GM12865 (cell line): ENCODE results near the gene EDN3.
"Not testable (repeated sequence)": the region's sequence is repeated elsewhere in the genome, so short reads cannot be mapped to it uniquely, and the experiment has no call there.

Experiments used
- DNase-seq: peaks from one replicate; pipeline ENCODE4 v3.0.0; 2010; ENCODE audit warnings: low read depth
- H3K4me3 ChIP-seq: 2 replicates; pipeline ENCODE4 v1.5.1; 2011; ENCODE audit warnings: mild to moderate bottlenecking, low read depth, low read length, control low read depth
- CTCF ChIP-seq: IDR thresholded peaks from 2 replicates; pipeline ENCODE4 v1.5.1; 2011; ENCODE audit warnings: low read length, control low read depth, low read depth, inconsistent platforms; ENCODE audit not compliant: insufficient read depth; ENCODE audit errors: missing control alignments

Gene EDN3

GRCh38 chr20:59352990-59353389 is 52.6 kb downstream of the EDN3 start:
- TF ChIP-seq CTCF = no peak
- DNase-seq = no peak
- H3K4me3 ChIP-seq = no peak overlapping the region

- no peak for TF ChIP-seq CTCF
- no peak overlapping the region for H3K4me3 ChIP-seq
- DNase-seq = no peak
Measured at GRCh38 chr20:59354460-59354859, 54.0 kb downstream of the EDN3 start.

DNA sequence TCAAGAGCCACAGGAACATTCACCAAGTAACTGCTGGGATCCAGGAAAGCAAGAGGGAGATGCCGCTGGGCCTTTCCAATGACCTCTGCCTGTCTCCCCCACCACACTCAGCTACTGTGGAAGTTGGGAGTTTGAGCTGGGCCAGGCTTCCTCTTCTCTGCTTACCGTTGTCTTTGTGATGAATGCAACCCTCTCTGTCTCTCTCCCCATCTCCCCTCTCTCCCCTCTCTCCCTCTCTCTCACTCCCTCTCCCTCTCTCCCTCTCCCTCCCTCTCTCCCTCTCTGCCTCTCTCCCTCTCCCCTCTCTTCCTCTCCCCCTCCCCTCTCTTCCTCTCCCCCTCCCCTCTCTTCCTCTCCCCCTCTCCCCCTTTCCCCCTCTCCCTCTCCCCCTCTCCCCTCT is 54.8 kb downstream of the EDN3 start:
- no peak for DNase-seq
- no peak for TF ChIP-seq CTCF

GRCh38 chr20:59356662-59357165 is 56.3 kb downstream of the EDN3 start:
- no peak for DNase-seq
- no peak for TF ChIP-seq CTCF

More for the DNA sequence above, 54.8 kb downstream of the EDN3 start:
- no peak overlapping the region for H3K4me3 ChIP-seq

DNA sequence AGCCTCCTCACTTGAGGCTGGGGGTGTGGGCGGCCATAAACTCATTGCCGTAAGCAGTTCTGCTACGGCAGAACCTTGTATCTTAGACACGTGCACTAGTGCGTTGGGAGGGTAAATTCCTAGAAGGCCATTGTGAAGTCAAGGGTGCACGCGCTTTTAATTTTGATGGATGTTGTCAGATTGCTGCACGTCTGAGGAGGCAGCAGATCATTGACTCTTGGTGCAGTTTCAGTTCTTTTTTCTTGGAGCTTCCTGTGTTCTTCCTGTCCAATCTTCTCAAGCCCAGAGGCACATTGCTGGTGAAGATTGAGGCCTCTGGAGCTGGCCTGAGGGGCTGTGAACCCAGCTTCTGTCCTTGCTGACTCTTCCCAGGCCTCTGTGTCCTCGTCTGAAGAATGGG is 58.4 kb downstream of the EDN3 start:
- DNase-seq, H3K4me3 ChIP-seq: not testable (repeated sequence)

More at GRCh38 chr20:59356662-59357165, 56.3 kb downstream of the EDN3 start:
- no peak overlapping the region for H3K4me3 ChIP-seq

DNA sequence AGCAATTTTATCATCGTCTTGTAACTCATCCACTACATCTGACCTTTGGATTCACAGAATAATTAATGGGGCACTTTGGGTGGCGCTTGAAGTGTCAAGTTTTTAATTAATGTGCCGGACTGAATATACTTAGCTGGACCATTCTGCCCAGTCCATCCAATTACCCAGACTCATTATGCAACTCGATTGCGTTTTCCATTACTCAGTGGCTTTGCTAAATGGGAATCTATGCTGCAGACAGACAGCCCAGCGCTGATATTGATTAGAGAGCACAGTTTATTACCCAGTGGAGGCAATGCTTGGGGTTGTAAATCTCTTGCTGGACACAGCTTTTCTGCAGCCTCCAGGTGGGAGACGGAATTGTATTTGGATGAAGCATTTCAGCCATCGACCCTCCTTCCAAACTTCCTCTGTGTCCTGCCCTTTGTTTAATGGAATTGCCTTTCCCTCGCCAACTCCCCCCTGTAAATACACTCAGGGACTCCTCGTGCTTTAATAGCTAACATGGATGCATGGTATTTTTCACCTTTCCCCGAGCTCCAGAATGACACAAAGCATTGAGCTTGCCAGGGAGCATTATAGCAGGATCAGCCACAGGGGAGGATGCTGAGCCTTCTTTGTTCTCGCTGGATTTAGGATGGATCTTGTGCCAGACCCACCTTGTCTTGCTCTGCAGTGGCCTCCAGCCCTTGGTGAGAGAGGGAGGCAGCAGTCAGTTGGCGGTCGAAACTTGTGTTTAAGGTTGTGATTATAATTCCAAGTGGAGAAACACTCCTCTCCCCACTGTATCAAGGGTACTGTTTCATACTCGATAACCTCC is 59.7 kb downstream of the EDN3 start:
- no peak overlapping the region for H3K4me3 ChIP-seq
- no peak for TF ChIP-seq CTCF
- no peak for DNase-seq

DNA sequence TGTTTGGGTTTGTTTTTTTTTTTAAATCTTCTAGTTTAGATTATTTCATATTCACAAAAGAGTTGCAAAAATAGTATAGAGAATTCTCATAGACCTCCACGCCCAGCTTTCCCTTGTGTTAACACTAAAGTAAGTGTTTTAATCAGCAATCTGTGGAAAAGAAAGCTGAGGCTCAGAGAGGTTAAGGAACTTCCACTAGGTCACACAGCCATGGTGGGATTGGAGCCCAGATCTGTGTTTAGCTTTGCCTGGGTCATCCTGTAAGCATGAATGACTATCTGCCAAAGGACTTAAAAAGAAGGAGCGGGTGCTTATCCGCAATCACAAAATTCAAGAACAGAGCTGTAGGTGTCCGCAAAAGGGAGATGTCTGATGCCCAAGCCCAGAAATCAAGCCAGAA is 60.5 kb downstream of the EDN3 start:
- H3K4me3 ChIP-seq = no peak overlapping the region
- TF ChIP-seq CTCF = no peak
- DNase-seq = no peak
